Smooth muscle cell (in vitro differentiated cells): ENCODE results near the gene JAK3. TPM values are rescaled to one million over a fixed set of nuclear protein-coding genes. Genes with fewer than 3 reads are reported as not detected.

Experiments used
- DNase-seq: peaks from one replicate; lab custom pipeline; 2025; ENCODE audit not compliant: unreplicated experiment; lab: John Stamatoyannopoulos, UW
- H2AFZ ChIP-seq: fragments of 200-600 bp; sonication (generic); 2 replicates; pipeline ENCODE4 v1.6.0; 2016; ENCODE audit warnings: antibody characterized with exemption, low read depth, mild to moderate bottlenecking
- H3F3A ChIP-seq: fragments of 200-600 bp; sonication (generic); 2 replicates; pipeline ENCODE4 v1.6.0; 2017; ENCODE audit warnings: antibody characterized with exemption, low read depth
- H3K27ac ChIP-seq: fragments of 200-600 bp; sonication (generic); 2 replicates; pipeline ENCODE4 v1.5.1; 2016; ENCODE audit warnings: low read depth, mild to moderate bottlenecking
- H3K27me3 ChIP-seq: fragments of 200-600 bp; sonication (generic); 2 replicates; pipeline ENCODE4 v1.6.1; 2016; ENCODE audit warnings: low read depth, mild to moderate bottlenecking
- H3K36me3 ChIP-seq: fragments of 200-600 bp; sonication (generic); 2 replicates; pipeline ENCODE4 v1.5.1; 2016; ENCODE audit warnings: low read depth
- H3K4me1 ChIP-seq: fragments of 200-600 bp; sonication (generic); 2 replicates; pipeline ENCODE4 v1.5.1; 2016; ENCODE audit warnings: low read depth
- H3K4me2 ChIP-seq: fragments of 200-600 bp; sonication (generic); 2 replicates; pipeline ENCODE4 v1.6.0; 2016; ENCODE audit warnings: mild to moderate bottlenecking
- H3K4me3 ChIP-seq: fragments of 200-600 bp; sonication (generic); 2 replicates; pipeline ENCODE4 v1.5.1; 2016; ENCODE audit warnings: mild to moderate bottlenecking
- H3K79me2 ChIP-seq: fragments of 200-600 bp; sonication (generic); 2 replicates; pipeline ENCODE4 v1.6.0; 2016; ENCODE audit warnings: low read depth, mild to moderate bottlenecking
- H3K9ac ChIP-seq: fragments of 200-600 bp; sonication (generic); 2 replicates; pipeline ENCODE4 v1.6.0; 2016; ENCODE audit warnings: low read depth
- H3K9me3 ChIP-seq: fragments of 200-600 bp; sonication (generic); replicated peaks from 2 replicates; pipeline ENCODE4 v1.5.1; 2016; ENCODE audit warnings: low read depth
- H4K20me1 ChIP-seq: fragments of 200-600 bp; sonication (generic); 2 replicates; pipeline ENCODE4 v1.6.0; 2016; ENCODE audit warnings: low read depth
- CTCF ChIP-seq: fragments of 200-600 bp; sonication (generic); IDR thresholded peaks from 2 replicates; pipeline ENCODE4 v1.5.1; 2017; ENCODE audit warnings: borderline replicate concordance, mild to moderate bottlenecking, antibody characterized with exemption; ENCODE audit not compliant: insufficient read depth, poor library complexity, severe bottlenecking
- WGBS: methylation state at CpG from one replicate; pipeline ENCODE4 v1.1.7; 2016; ENCODE audit warnings: low lambda C conversion rate; 5-methylcytosine and 5-hydroxymethylcytosine counted together
- polyA plus RNA-seq: library from polyadenylated mRNA; unstranded; fragments of >200 nt; fragmentation: Nextera tagmentation; extraction: Ambion mirVana; gene quantifications from 2 replicates; pipeline ENCODE4 v1.2.1, GENCODE V29; 2016
- total RNA-seq: library from RNA; depleted of rRNA; stranded (reverse); fragments of >200 nt; gene quantifications from 2 replicates; pipeline ENCODE4 v1.2.3, GENCODE V29; 2014

JAK3 gene
- total and polyA plus RNA-seq, 2 experiments from 2014 or later = 8.8 to 10.7 TPM

- no peaks in the 10 kb centered on the region for H3K36me3 ChIP-seq
- peaks cover 6% of the 10 kb centered on the region for H3K4me1 ChIP-seq
- H3K4me3 ChIP-seq = no peak overlapping the region
- H3K27me3 ChIP-seq = no peaks in the 10 kb centered on the region
- peak overlapping the region; percentile 82 for H3K27ac ChIP-seq
- no peak overlapping the region for H3K9ac ChIP-seq
- no peak overlapping the region for H2AFZ ChIP-seq
- no peak for TF ChIP-seq CTCF
- H3K79me2 ChIP-seq = no peaks in the 10 kb centered on the region
- no peak for DNase-seq
- H3K9me3 ChIP-seq = no peaks in the 10 kb centered on the region
- no peak overlapping the region for H3K4me2 ChIP-seq
- 92% methylated on average over 14 of the region's 14 CpGs for WGBS
- peaks cover 4% of the 10 kb centered on the region for H3F3A ChIP-seq
- H4K20me1 ChIP-seq = no peaks in the 10 kb centered on the region
These were observed 962 bp upstream of the JAK3 start for GRCh38 chr19:17848595-17849292.

GRCh38 chr19:17846146-17846545 lies 1.6 kb downstream of the JAK3 start:
- no peaks in the 10 kb centered on the region for H3K79me2 ChIP-seq
- no peak overlapping the region for H3K4me3 ChIP-seq
- H3K27me3 ChIP-seq = peaks cover under 1% of the 10 kb centered on the region
- no peaks in the 10 kb centered on the region for H3K9me3 ChIP-seq
- no peak for DNase-seq
- no peaks in the 10 kb centered on the region for H3K36me3 ChIP-seq
- H3K9ac ChIP-seq = no peak overlapping the region
- H3K4me1 ChIP-seq = peaks cover 11% of the 10 kb centered on the region
- WGBS = 96% methylated on average over 8 of the region's 8 CpGs
- H3F3A ChIP-seq = peaks cover 4% of the 10 kb centered on the region
- no peak for TF ChIP-seq CTCF
- no peak overlapping the region for H3K4me2 ChIP-seq
- no peaks in the 10 kb centered on the region for H4K20me1 ChIP-seq
- H2AFZ ChIP-seq = no peak overlapping the region
- no peak overlapping the region for H3K27ac ChIP-seq

- Histone ChIP-seq H3K9me3 (no peaks in the 10 kb centered on the region), H3F3A (no peaks in the 10 kb centered on the region), H4K20me1 (no peaks in the 10 kb centered on the region), H3K27me3 (peaks cover 6% of the 10 kb centered on the region), H3K79me2 (no peaks in the 10 kb centered on the region), H3K36me3 (no peaks in the 10 kb centered on the region), H2AFZ (no peak overlapping the region), H3K4me2 (no peak overlapping the region), H3K4me3 (no peak overlapping the region), H3K27ac (no peak overlapping the region), H3K9ac (no peak overlapping the region), H3K4me1 (peaks cover 14% of the 10 kb centered on the region)
- WGBS = 94% methylated on average over 14 of the region's 14 CpGs
- no peak for DNase-seq
- TF ChIP-seq CTCF = no peak
These were observed 3.8 kb downstream of the JAK3 start for GRCh38 chr19:17843908-17844490.
